ENCODE data around the gene EEPD1.

The EEPD1 gene

GRCh38 chr7:36157527-36158320 is 4.7 kb downstream of the EEPD1 start:
- DNase-seq, result no peak

GRCh38 chr7:36158321-36158605 is 5.2 kb downstream of the EEPD1 start:
- DNase-seq, result no peak

- no peak for DNase-seq
Measured at GRCh38 chr7:36159618-36160017, 6.6 kb downstream of the EEPD1 start.

- DNase-seq, result no peak
Measured at GRCh38 chr7:36160313-36160712, 7.3 kb downstream of the EEPD1 start.

GRCh38 chr7:36161996-36162395 is 8.9 kb downstream of the EEPD1 start:
- DNase-seq, result no peak

GRCh38 chr7:36165059-36165458 is 12.0 kb downstream of the EEPD1 start:
- DNase-seq, result no peak

GRCh38 chr7:36165802-36166201 is 12.7 kb downstream of the EEPD1 start:
- DNase-seq, result no peak

- DNase-seq, result no peak
Measured at GRCh38 chr7:36167403-36168050, 14.5 kb downstream of the EEPD1 start.

GRCh38 chr7:36171503-36171902 is 18.4 kb downstream of the EEPD1 start:
- DNase-seq, result no peak

- no peak for DNase-seq
Measured at GRCh38 chr7:36175886-36176285, 22.8 kb downstream of the EEPD1 start.

GRCh38 chr7:36176697-36177096 is 23.6 kb downstream of the EEPD1 start:
- DNase-seq, result no peak

GRCh38 chr7:36180121-36180520 is 27.1 kb downstream of the EEPD1 start:
- no peak for DNase-seq

- no peak for DNase-seq
Measured at GRCh38 chr7:36181668-36182067, 28.6 kb downstream of the EEPD1 start.

GRCh38 chr7:36182854-36183604 is 30.0 kb downstream of the EEPD1 start:
- no peak for DNase-seq

GRCh38 chr7:36185092-36185491 is 32.0 kb downstream of the EEPD1 start:
- no peak for DNase-seq

GRCh38 chr7:36185756-36186155 is 32.7 kb downstream of the EEPD1 start:
- DNase-seq, result no peak

- no peak for DNase-seq
Measured at GRCh38 chr7:36186359-36187121, 33.5 kb downstream of the EEPD1 start.

- DNase-seq, result no peak
Measured at GRCh38 chr7:36188266-36188665, 35.2 kb downstream of the EEPD1 start.

GRCh38 chr7:36188906-36189305 is 35.9 kb downstream of the EEPD1 start:
- no peak for DNase-seq

- DNase-seq, result no peak
Measured at GRCh38 chr7:36190447-36191291, 37.6 kb downstream of the EEPD1 start.

- no peak for DNase-seq
Measured at GRCh38 chr7:36191292-36191920, 38.4 kb downstream of the EEPD1 start.
